ENCODE measurements around the gene ZDHHC20. TPM values are rescaled to one million over a fixed set of nuclear protein-coding genes. Genes with fewer than 3 reads are reported as not detected.

ZDHHC20 gene
- total and polyA plus RNA-seq, 2 of the 13 experiments (the other 11 are each of a cell fraction or from before 2014, with no cell fraction given) = 19.9 to 59.9 TPM

- Histone ChIP-seq H3K79me2 (ENCODE audit: insufficient read depth, low read length) (no peaks in the 10 kb centered on the region), H4K20me1 (ENCODE audit: insufficient read depth, low read length) (no peaks in the 10 kb centered on the region), H3K9ac (ENCODE audit: insufficient read depth, low read depth, low read length) (no peak overlapping the region), H3K4me2 (ENCODE audit: low read depth, low read length) (no peak overlapping the region), H3K4me3 (replicated peaks in 1 of 3; ENCODE audit: insufficient read depth in 1 of 3, low read depth in 2 of 3, low read length in 3 of 3) (no peak overlapping the region), H3K36me3 (replicated peaks in 1 of 2; ENCODE audit: control insufficient read depth in 1 of 2, insufficient read depth in 2 of 2, low read length in 2 of 2) (no peaks in the 10 kb centered on the region), H3K9me3 (ENCODE audit: low read length) (no peaks in the 10 kb centered on the region), H3K27me3 (ENCODE audit: control insufficient read depth in 1 of 2, insufficient read depth in 2 of 2, low read length in 2 of 2) (no peaks in the 10 kb centered on the region), H3K4me1 (ENCODE audit: insufficient read depth, low read length) (0 out of 2 replicates have a peak, but pooled peaks cover 7% of the 10 kb centered on the region), H2AFZ (ENCODE audit: low read length) (no peak overlapping the region), H3K27ac (ENCODE audit: extremely low read length, insufficient read depth, low read length) (no peak overlapping the region)
- no TSS peak for BruUV-seq (replicated peaks)
- ATAC-seq (peak; percentile 52), FAIRE-seq (no peak), DNase-seq (ENCODE audit: low spot score) (no peak)
- TF ChIP-seq MAFF (IDR thresholded peaks at IDR 0.05; ENCODE audit: low read depth, low read length) (peak; percentile 19; the same call in 1 of the 2 replicates), KAT7 (CRISPR knock-in tag; IDR thresholded peaks at IDR 0.05; ENCODE audit: borderline replicate concordance) (no peak), ZSCAN9 (CRISPR knock-in tag; IDR thresholded peaks at IDR 0.05; ENCODE audit: borderline replicate concordance) (no peak), E2F5 (CRISPR knock-in tag; conservative IDR thresholded peaks at IDR 0.05) (no peak), ZNF564 (CRISPR knock-in tag; IDR thresholded peaks at IDR 0.05) (no peak), HDAC2 (CRISPR knock-in tag; IDR thresholded peaks at IDR 0.05) (no peak), REXO4 (CRISPR knock-in tag; IDR thresholded peaks at IDR 0.05; ENCODE audit: borderline replicate concordance) (no peak), CCDC6 (CRISPR knock-in tag; IDR thresholded peaks at IDR 0.05) (no peak), ZGPAT (CRISPR knock-in tag; IDR thresholded peaks at IDR 0.05) (no peak), ZNF781 (CRISPR knock-in tag; IDR thresholded peaks at IDR 0.05; ENCODE audit: borderline replicate concordance, not compliant biosample characterization) (no peak), ZNF232 (CRISPR knock-in tag; IDR thresholded peaks at IDR 0.05; ENCODE audit: borderline replicate concordance) (no peak), MAFK (conservative IDR thresholded peaks at IDR 0.05 in 1 of 2, IDR thresholded peaks at IDR 0.05 in 1 of 2; ENCODE audit: low read length in 2 of 2) (peak in 1 of 2 experiments; percentile 40; a peak in 1 of 4 replicates), GZF1 (CRISPR knock-in tag; IDR thresholded peaks at IDR 0.05) (no peak)
- TF ChIP-seq, protein P1, sequence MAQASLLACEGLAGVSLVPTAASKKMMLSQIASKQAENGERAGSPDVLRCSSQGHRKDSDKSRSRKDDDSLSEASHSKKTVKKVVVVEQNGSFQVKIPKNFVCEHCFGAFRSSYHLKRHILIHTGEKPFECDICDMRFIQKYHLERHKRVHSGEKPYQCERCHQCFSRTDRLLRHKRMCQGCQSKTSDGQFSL (CRISPR knock-in tag; IDR thresholded peaks at IDR 0.05) = no peak
- TF ChIP-seq, protein P2, sequence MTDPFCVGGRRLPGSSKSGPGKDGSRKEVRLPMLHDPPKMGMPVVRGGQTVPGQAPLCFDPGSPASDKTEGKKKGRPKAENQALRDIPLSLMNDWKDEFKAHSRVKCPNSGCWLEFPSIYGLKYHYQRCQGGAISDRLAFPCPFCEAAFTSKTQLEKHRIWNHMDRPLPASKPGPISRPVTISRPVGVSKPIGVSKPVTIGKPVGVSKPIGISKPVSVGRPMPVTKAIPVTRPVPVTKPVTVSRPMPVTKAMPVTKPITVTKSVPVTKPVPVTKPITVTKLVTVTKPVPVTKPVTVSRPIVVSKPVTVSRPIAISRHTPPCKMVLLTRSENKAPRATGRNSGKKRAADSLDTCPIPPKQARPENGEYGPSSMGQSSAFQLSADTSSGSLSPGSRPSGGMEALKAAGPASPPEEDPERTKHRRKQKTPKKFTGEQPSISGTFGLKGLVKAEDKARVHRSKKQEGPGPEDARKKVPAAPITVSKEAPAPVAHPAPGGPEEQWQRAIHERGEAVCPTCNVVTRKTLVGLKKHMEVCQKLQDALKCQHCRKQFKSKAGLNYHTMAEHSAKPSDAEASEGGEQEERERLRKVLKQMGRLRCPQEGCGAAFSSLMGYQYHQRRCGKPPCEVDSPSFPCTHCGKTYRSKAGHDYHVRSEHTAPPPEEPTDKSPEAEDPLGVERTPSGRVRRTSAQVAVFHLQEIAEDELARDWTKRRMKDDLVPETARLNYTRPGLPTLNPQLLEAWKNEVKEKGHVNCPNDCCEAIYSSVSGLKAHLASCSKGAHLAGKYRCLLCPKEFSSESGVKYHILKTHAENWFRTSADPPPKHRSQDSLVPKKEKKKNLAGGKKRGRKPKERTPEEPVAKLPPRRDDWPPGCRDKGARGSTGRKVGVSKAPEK (CRISPR knock-in tag; IDR thresholded peaks at IDR 0.05; ENCODE audit: borderline replicate concordance) = no peak
- TF ChIP-seq, protein P3, sequence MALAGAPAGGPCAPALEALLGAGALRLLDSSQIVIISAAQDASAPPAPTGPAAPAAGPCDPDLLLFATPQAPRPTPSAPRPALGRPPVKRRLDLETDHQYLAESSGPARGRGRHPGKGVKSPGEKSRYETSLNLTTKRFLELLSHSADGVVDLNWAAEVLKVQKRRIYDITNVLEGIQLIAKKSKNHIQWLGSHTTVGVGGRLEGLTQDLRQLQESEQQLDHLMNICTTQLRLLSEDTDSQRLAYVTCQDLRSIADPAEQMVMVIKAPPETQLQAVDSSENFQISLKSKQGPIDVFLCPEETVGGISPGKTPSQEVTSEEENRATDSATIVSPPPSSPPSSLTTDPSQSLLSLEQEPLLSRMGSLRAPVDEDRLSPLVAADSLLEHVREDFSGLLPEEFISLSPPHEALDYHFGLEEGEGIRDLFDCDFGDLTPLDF (CRISPR knock-in tag; IDR thresholded peaks at IDR 0.05) = no peak
- 37% methylated on average over 3 of the region's 10 CpGs for WGBS (ENCODE audit: low lambda C conversion rate)
- CTCF ChIA-PET (ENCODE audit: low intra/inter-chr PET ratio, low total read pairs) = no interaction called here
- intact Hi-C loops (cut with micrococcal nuclease; ENCODE audit: unreplicated experiment) (no loop called here), in situ Hi-C loops (cut with HindIII; ENCODE audit: extremely low pct_ligation_motif_present, low pct_unique_long_range_greater_than_20kb) (no loop called here)
- POLR2A ChIA-PET = no interaction called here
Observed at GRCh38 chr13:21336609-21337349, 122.3 kb downstream of the ZDHHC20 start.
